ENCODE data around the gene GDF9. TPM values are rescaled to one million over a fixed set of nuclear protein-coding genes. Genes with fewer than 3 reads are reported as not detected.

The GDF9 gene
- total RNA-seq, 4 donors from 2014 or later, result 0.26 to 0.40 TPM; not detected in 2

- TF ChIP-seq CTCF (IDR thresholded peaks at IDR 0.05), result no peak
- TF ChIP-seq POLR2A (IDR thresholded peaks at IDR 0.05), result no peak
- WGBS, 2 donors, result 36 to 44% methylated on average over 8 of the region's 8 CpGs
- DNase-seq, result no peak
These were observed 26.6 kb downstream of the GDF9 start for GRCh38 chr5:132839426-132840301.

GRCh38 chr5:132838516-132839282 is 27.6 kb downstream of the GDF9 start:
- no peaks in the 10 kb centered on the region for H3K9me3 ChIP-seq
- WGBS, 2 donors, result 76 to 78% methylated on average over 3 of the region's 3 CpGs
- intact Hi-C loops (cut with DNase I), result no loop called here
- no peak overlapping the region for H3K4me3 ChIP-seq
- TF ChIP-seq POLR2A (IDR thresholded peaks at IDR 0.05) (no peak), CTCF (IDR thresholded peaks at IDR 0.05) (no peak)
- H3K36me3 ChIP-seq, result no peaks in the 10 kb centered on the region
- DNase-seq, result no peak
- H3K27me3 ChIP-seq, result no peaks in the 10 kb centered on the region
- H3K27ac ChIP-seq, result peak overlapping the region; percentile 79 to 87 (median 80)
- H3K4me1 ChIP-seq, result peaks cover 16 to 32% (median 22%) of the 10 kb centered on the region in 3 donors

More at GRCh38 chr5:132839426-132840301, 26.6 kb downstream of the GDF9 start:
- H3K27ac ChIP-seq, result peak overlapping the region; percentile 79 to 87 (median 80)
- intact Hi-C loops (cut with DNase I), result no loop called here
- no peaks in the 10 kb centered on the region for H3K36me3 ChIP-seq
- peaks cover 16 to 32% (median 22%) of the 10 kb centered on the region in 3 donors for H3K4me1 ChIP-seq
- no peaks in the 10 kb centered on the region for H3K27me3 ChIP-seq
- no peak overlapping the region for H3K4me3 ChIP-seq
- no peaks in the 10 kb centered on the region for H3K9me3 ChIP-seq

GRCh38 chr5:132837868-132838267 is 28.4 kb downstream of the GDF9 start:
- Histone ChIP-seq H3K27ac (no peak overlapping the region), H3K27me3 (no peaks in the 10 kb centered on the region), H3K9me3 (no peaks in the 10 kb centered on the region), H3K36me3 (no peaks in the 10 kb centered on the region), H3K4me1 (peaks cover 16 to 32% (median 22%) of the 10 kb centered on the region in 3 donors), H3K4me3 (no peak overlapping the region)
- TF ChIP-seq POLR2A (IDR thresholded peaks at IDR 0.05) (no peak), CTCF (IDR thresholded peaks at IDR 0.05) (no peak)
- intact Hi-C loops (cut with DNase I), result no loop called here
- DNase-seq, result no peak
- 63 to 75% methylated on average over 2 of the region's 2 CpGs for WGBS, 2 donors

GRCh38 chr5:132836852-132837251 is 29.4 kb downstream of the GDF9 start:
- intact Hi-C loops (cut with DNase I), result no loop called here
- no peaks in the 10 kb centered on the region for H3K36me3 ChIP-seq
- TF ChIP-seq CTCF (IDR thresholded peaks at IDR 0.05) (no peak), POLR2A (IDR thresholded peaks at IDR 0.05) (no peak)
- H3K4me3 ChIP-seq, result no peak overlapping the region
- DNase-seq, result no peak
- H3K4me1 ChIP-seq, result peaks cover 16 to 32% (median 22%) of the 10 kb centered on the region in 3 donors
- H3K27me3 ChIP-seq, result no peaks in the 10 kb centered on the region
- no peaks in the 10 kb centered on the region for H3K9me3 ChIP-seq
- no peak overlapping the region for H3K27ac ChIP-seq
- WGBS, 2 donors, result 93 to 100% methylated on average over 1 of the region's 1 CpG

- no peaks in the 10 kb centered on the region for H3K9me3 ChIP-seq
- H3K27me3 ChIP-seq, result peaks cover 0 to 7% (median 0%) of the 10 kb centered on the region in 4 donors
- no peak for DNase-seq
- H3K27ac ChIP-seq, result no peak overlapping the region
- intact Hi-C loops (cut with DNase I), result no loop called here
- no peaks in the 10 kb centered on the region for H3K36me3 ChIP-seq
- peaks cover 5 to 23% (median 11%) of the 10 kb centered on the region in 3 donors for H3K4me1 ChIP-seq
- WGBS, 2 donors, result 93 to 94% methylated on average over 3 of the region's 3 CpGs
- TF ChIP-seq POLR2A (IDR thresholded peaks at IDR 0.05) (no peak), CTCF (IDR thresholded peaks at IDR 0.05) (no peak)
- no peak overlapping the region for H3K4me3 ChIP-seq
These were observed 32.2 kb downstream of the GDF9 start for GRCh38 chr5:132834057-132834456.
